ENCODE results near the gene MGAT3. TPM values are rescaled to one million over a fixed set of nuclear protein-coding genes. Genes with fewer than 3 reads are reported as not detected.

The MGAT3 gene
- total RNA-seq, 1 experiment from 2014 or later: 5.0 TPM

- H4K8ac ChIP-seq (replicated peaks; ENCODE audit: insufficient read length, low read depth, low read length): no peak overlapping the region
- no peak overlapping the region for H2BK5ac ChIP-seq (ENCODE audit: insufficient read length, low read length)
- no peak overlapping the region for H2BK20ac ChIP-seq (ENCODE audit: low read depth, low read length, poor library complexity, severe bottlenecking)
- no peak overlapping the region for H3K56ac ChIP-seq (ENCODE audit: insufficient read length, low read depth, low read length)
- no peak overlapping the region for H3K9ac ChIP-seq (ENCODE audit: extremely low read depth, insufficient read length, low read length)
- Mint-ChIP-seq H3K27me3 (ENCODE audit: low read depth) (no peaks in the 10 kb centered on the region; the same call in 1 of the 2 replicates), H3K27ac (no peak overlapping the region), H3K36me3 (ENCODE audit: insufficient read depth in 1 of 3, low read depth in 3 of 3) (peaks cover 15 to 52% (median 33%) of the 10 kb centered on the region in 3 experiments; a peak in 6 of 7 replicates), H3K4me3 (no peak overlapping the region), H3K9me3 (no peaks in the 10 kb centered on the region), H3K4me1 (peaks cover 0 to 3% of the 10 kb centered on the region in 2 experiments; a peak in 1 of 4 replicates)
- no peak overlapping the region for H3K27ac ChIP-seq (ENCODE audit: insufficient read length, low read depth, low read length)
- H3K4me2 ChIP-seq (ENCODE audit: insufficient read depth, insufficient read length, low read length): no peak overlapping the region
- no peak overlapping the region for H2AFZ ChIP-seq (ENCODE audit: low read length)
- no peak overlapping the region for H2BK15ac ChIP-seq (ENCODE audit: low read depth, low read length)
- no peak overlapping the region for H3T11ph ChIP-seq (ENCODE audit: low read length)
- H4K5ac ChIP-seq (ENCODE audit: insufficient read length, low read depth, low read length): no peak overlapping the region
- H3K9me3 ChIP-seq (ENCODE audit: control insufficient read depth, low read depth, low read length): no peaks in the 10 kb centered on the region
- TF ChIP-seq CTCF (conservative IDR thresholded peaks at IDR 0.05): no peak
- no peak overlapping the region for H3K23ac ChIP-seq (ENCODE audit: insufficient read length, low read depth, low read length)
- H3K14ac ChIP-seq (ENCODE audit: insufficient read depth, low read length): no peak overlapping the region
- H3K79me1 ChIP-seq (ENCODE audit: insufficient read depth, low read depth, low read length, poor library complexity, severe bottlenecking): no peaks in the 10 kb centered on the region
- H3K27me3 ChIP-seq (ENCODE audit: insufficient read depth, low read length): no peaks in the 10 kb centered on the region
- no peaks in the 10 kb centered on the region for H3K79me2 ChIP-seq (ENCODE audit: insufficient read depth, low read length)
- H3K4me1 ChIP-seq (ENCODE audit: insufficient read depth, low read length): no peaks in the 10 kb centered on the region
- no peak overlapping the region for H3K4ac ChIP-seq (ENCODE audit: low read depth, low read length)
- H3K23me2 ChIP-seq (ENCODE audit: insufficient read length, low read depth, low read length, poor library complexity, severe bottlenecking): no peaks in the 10 kb centered on the region
- H3K18ac ChIP-seq (ENCODE audit: insufficient read length, low read depth, low read length): no peak overlapping the region
- WGBS (ENCODE audit: extremely low coverage, insufficient read length, low lambda C conversion rate): no CpG with 5 or more reads among the region's 7 CpGs
- H2BK12ac ChIP-seq (ENCODE audit: insufficient read length, low read depth, low read length): no peak overlapping the region
- no peak for DNase-seq
- H4K20me1 ChIP-seq (ENCODE audit: control insufficient read depth, insufficient read depth, insufficient read length): peaks cover 2% of the 10 kb centered on the region
- no peak overlapping the region for H2BK120ac ChIP-seq (ENCODE audit: low read depth, low read length, poor library complexity, severe bottlenecking)
- H4K91ac ChIP-seq (ENCODE audit: insufficient read length, low read depth, low read length): no peak overlapping the region
- H2AK5ac ChIP-seq (ENCODE audit: insufficient read length, low read length): no peak overlapping the region
Measured at GRCh38 chr22:39416319-39416718, 40.5 kb upstream of the MGAT3 start.

Measured in H9 (cell line).